Measurements from ENCODE around the gene HSPBP1.

The HSPBP1 gene

GRCh38 chr19:55315956-55316525, 36.1 kb upstream of the HSPBP1 start:
- H3K4me1 ChIP-seq (ENCODE audit: control insufficient read depth, insufficient read depth, low read length), result no peaks in the 10 kb centered on the region
- H3K9me3 ChIP-seq (ENCODE audit: control insufficient read depth, insufficient read depth, low read depth, low read length), result no peaks in the 10 kb centered on the region
- H3K27ac ChIP-seq (ENCODE audit: extremely low read depth, low read depth, low read length), result no peak overlapping the region
- H3K36me3 ChIP-seq (ENCODE audit: control insufficient read depth in 2 of 2, insufficient read depth in 1 of 2, low read length in 2 of 2), result peaks cover 0 to 4% of the 10 kb centered on the region in 2 experiments; a peak in 2 of 3 replicates
- ChIA-PET POLR2A (no interaction called here), CTCF (interaction anchor here (0.7 to 5.7 kb wide), 3 partner anchors 14 to 360 kb away, joined by 4 to 45 read pairs (median 5); no protein-coding TSS in a partner anchor)
- no peak overlapping the region for H3K4me3 ChIP-seq (ENCODE audit: low read depth, low read length)
- TF ChIP-seq ZNF112 (tag by site-specific recombination; IDR thresholded peaks at IDR 0.05), result peak; percentile 93
- TF ChIP-seq ELK4 (IDR thresholded peaks at IDR 0.05; ENCODE audit: borderline replicate concordance, low read depth, low read length), result no peak

GRCh38 chr19:55314396-55314795, 34.5 kb upstream of the HSPBP1 start:
- no peaks in the 10 kb centered on the region for H3K4me1 ChIP-seq (ENCODE audit: control insufficient read depth, insufficient read depth, low read length)
- no peak for TF ChIP-seq ZNF114 (tag by site-specific recombination; IDR thresholded peaks at IDR 0.05)
- TF ChIP-seq SP3 (tag by site-specific recombination; IDR thresholded peaks at IDR 0.05), result no peak
- no peak for TF ChIP-seq ZNF292 (tag by site-specific recombination; IDR thresholded peaks at IDR 0.05; ENCODE audit: borderline replicate concordance, low read depth)
- no peak for TF ChIP-seq ZNF571 (tag by site-specific recombination; IDR thresholded peaks at IDR 0.05)
- no peak for TF ChIP-seq SCRT2 (tag by site-specific recombination; IDR thresholded peaks at IDR 0.05)
- no peak for TF ChIP-seq ZBTB17 (tag by site-specific recombination; IDR thresholded peaks at IDR 0.05)
- TF ChIP-seq ZNF670 (tag by site-specific recombination; IDR thresholded peaks at IDR 0.05; ENCODE audit: low read depth), result no peak
- TF ChIP-seq ZNF785 (tag by site-specific recombination; IDR thresholded peaks at IDR 0.05), result no peak
- no peak for TF ChIP-seq PRDM4 (tag by site-specific recombination; IDR thresholded peaks at IDR 0.05)
- TF ChIP-seq OSR2 (tag by site-specific recombination; IDR thresholded peaks at IDR 0.05), result no peak
- no peak for TF ChIP-seq ZNF585B (tag by site-specific recombination; IDR thresholded peaks at IDR 0.05)
- TF ChIP-seq HOXA7 (CRISPR knock-in tag; IDR thresholded peaks at IDR 0.05; ENCODE audit: borderline replicate concordance), result no peak
- no peak for TF ChIP-seq AEBP2 (tag by site-specific recombination; IDR thresholded peaks at IDR 0.05; ENCODE audit: borderline replicate concordance)
- no peak for TF ChIP-seq ZBTB44 (tag by site-specific recombination; IDR thresholded peaks at IDR 0.05)
- CTCF ChIA-PET, result interaction anchor here (5.7 kb wide), 1 partner anchor 12 kb away, joined by 45 read pairs; no protein-coding TSS in a partner anchor
- no peak overlapping the region for H3K4me3 ChIP-seq (ENCODE audit: low read depth, low read length)
- POLR2A ChIA-PET, result interaction anchor here (1.3 kb wide), 2 partner anchors 93 to 134 kb away, joined by 3 to 4 read pairs; partner anchors contain the start of genes SYT5 and UBE2S
- H3K27ac ChIP-seq (ENCODE audit: extremely low read depth, low read depth, low read length), result 0 out of 2 replicates have a peak overlapping the region, but pooled peaks have one; percentile 5
- no peaks in the 10 kb centered on the region for H3K9me3 ChIP-seq (ENCODE audit: control insufficient read depth, insufficient read depth, low read depth, low read length)
- H3K36me3 ChIP-seq (ENCODE audit: control insufficient read depth in 2 of 2, insufficient read depth in 1 of 2, low read length in 2 of 2), result peaks cover 0 to 16% of the 10 kb centered on the region in 2 experiments; a peak in 2 of 3 replicates

All from HEK293 (cell line).